ENCODE data around the gene ACBD3. TPM values are rescaled to one million over a fixed set of nuclear protein-coding genes. Genes with fewer than 3 reads are reported as not detected.
"Not testable (repeated sequence)": the region's sequence is repeated elsewhere in the genome, so short reads cannot be mapped to it uniquely, and the experiment has no call there.

ACBD3 gene
- total RNA-seq, 1 donor from 2014 or later = 58.2 TPM

DNA sequence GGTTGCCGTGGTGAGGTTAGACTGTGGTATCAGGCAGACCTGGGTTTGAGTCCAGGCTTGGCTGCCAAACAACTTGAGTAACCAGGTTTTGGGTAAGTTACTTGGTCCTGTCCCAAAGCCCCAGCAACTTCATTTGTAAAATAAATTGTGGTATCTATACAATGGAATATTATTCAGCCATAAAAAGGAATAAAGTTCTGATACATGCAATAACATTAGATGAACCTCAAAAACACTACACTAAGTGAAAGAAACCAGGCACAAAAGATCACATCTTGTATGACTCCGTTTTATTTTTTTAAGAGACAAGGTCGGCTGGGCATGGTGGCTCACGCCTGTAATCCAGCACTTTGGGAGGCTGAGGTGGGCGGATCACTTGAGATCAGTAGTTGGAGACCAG, 20.5 kb upstream of the ACBD3 start:
- Histone ChIP-seq H3K27me3 (ENCODE audit: control insufficient read depth, insufficient read depth, low read length) (no peaks in the 10 kb centered on the region), H3K4me3 (ENCODE audit: low read depth, low read length) (no peak overlapping the region), H3K36me3 (ENCODE audit: control insufficient read depth, insufficient read depth, low read length) (no peaks in the 10 kb centered on the region)
- DNase-seq (ENCODE audit: low read depth) (no peak), FAIRE-seq (no peak)
- TF ChIP-seq, protein P1, sequence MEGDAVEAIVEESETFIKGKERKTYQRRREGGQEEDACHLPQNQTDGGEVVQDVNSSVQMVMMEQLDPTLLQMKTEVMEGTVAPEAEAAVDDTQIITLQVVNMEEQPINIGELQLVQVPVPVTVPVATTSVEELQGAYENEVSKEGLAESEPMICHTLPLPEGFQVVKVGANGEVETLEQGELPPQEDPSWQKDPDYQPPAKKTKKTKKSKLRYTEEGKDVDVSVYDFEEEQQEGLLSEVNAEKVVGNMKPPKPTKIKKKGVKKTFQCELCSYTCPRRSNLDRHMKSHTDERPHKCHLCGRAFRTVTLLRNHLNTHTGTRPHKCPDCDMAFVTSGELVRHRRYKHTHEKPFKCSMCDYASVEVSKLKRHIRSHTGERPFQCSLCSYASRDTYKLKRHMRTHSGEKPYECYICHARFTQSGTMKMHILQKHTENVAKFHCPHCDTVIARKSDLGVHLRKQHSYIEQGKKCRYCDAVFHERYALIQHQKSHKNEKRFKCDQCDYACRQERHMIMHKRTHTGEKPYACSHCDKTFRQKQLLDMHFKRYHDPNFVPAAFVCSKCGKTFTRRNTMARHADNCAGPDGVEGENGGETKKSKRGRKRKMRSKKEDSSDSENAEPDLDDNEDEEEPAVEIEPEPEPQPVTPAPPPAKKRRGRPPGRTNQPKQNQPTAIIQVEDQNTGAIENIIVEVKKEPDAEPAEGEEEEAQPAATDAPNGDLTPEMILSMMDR (IDR thresholded peaks at IDR 0.05; ENCODE audit: insufficient read depth, low read length, severe bottlenecking) = no peak

DNA sequence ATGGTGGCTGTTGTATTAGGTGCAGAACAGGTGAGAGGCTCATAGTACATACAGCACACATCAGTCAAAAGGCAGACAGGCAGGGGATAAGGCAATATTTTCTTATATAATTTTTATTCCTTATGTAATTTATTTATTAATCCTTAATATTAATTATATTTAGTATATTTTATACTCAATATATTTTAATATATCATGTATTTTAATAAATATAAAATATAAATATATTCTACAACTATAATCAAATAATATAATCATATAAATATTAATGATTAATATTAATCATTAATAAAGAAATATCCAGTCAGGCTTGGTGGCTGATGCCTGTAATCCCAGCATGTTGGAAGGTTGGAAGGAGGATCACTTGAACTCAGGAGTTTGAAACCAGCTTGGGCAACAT, 17.7 kb upstream of the ACBD3 start:
- TF ChIP-seq, protein P1 (IDR thresholded peaks at IDR 0.05; ENCODE audit: insufficient read depth, low read length, severe bottlenecking) = no peak
- Histone ChIP-seq H3K27me3 (ENCODE audit: control insufficient read depth, insufficient read depth, low read length) (no peaks in the 10 kb centered on the region), H3K36me3 (ENCODE audit: control insufficient read depth, insufficient read depth, low read length) (no peaks in the 10 kb centered on the region), H3K4me3 (ENCODE audit: low read depth, low read length) (no peak overlapping the region)
- FAIRE-seq (no peak), DNase-seq (ENCODE audit: low read depth) (no peak)

DNA sequence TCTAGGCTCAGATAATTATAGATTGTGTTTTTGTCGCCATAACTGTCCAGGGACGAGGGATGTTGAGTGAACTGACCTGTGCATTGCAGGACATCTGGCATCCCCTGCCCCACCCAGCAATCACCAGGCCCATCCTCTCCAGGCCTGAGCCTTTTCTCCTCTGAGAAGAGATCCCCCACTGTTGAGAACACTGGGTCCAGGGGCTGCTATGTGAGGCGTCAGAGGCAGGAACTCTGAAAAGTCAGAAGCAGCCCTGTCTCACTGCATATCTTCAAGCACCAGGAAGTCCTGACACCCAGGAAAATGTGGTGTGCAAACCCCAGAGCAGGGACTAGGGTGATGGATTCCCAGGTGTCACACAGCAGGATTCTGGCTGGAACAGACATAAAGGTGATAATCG, 17.1 kb upstream of the ACBD3 start:
- no peak for DNase-seq (ENCODE audit: low read depth)
- no peak for FAIRE-seq

DNA sequence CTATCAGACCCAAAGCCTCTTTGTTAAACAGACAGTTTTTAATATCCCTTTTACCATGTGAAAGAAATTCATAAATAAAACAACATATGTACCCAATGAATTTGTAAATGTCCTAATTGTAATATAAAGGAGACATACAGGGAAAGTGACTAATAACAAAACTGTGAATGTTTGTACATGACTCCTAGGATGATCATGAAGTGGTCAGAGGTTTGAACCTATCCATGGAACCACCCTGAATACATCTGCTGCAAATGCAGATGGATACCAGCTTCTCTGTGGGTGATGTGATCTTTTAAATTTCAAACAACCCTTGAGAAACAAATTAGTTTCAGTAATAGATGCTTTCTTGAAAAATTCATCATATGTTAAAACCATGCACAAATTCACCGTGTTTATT, 16.7 kb upstream of the ACBD3 start:
- Histone ChIP-seq H3K36me3 (ENCODE audit: control insufficient read depth, insufficient read depth, low read length) (no peaks in the 10 kb centered on the region), H3K27me3 (ENCODE audit: control insufficient read depth, insufficient read depth, low read length) (no peaks in the 10 kb centered on the region), H3K4me3 (ENCODE audit: low read depth, low read length) (no peak overlapping the region)
- no peak for FAIRE-seq
- TF ChIP-seq, protein P1 (IDR thresholded peaks at IDR 0.05; ENCODE audit: insufficient read depth, low read length, severe bottlenecking) = no peak
- DNase-seq (ENCODE audit: low read depth) = peak; percentile 30

More for the DNA sequence above, 17.1 kb upstream of the ACBD3 start:
- Histone ChIP-seq H3K4me3 (ENCODE audit: low read depth, low read length) (no peak overlapping the region), H3K27me3 (ENCODE audit: control insufficient read depth, insufficient read depth, low read length) (no peaks in the 10 kb centered on the region), H3K36me3 (ENCODE audit: control insufficient read depth, insufficient read depth, low read length) (no peaks in the 10 kb centered on the region)
- TF ChIP-seq, protein P1 (IDR thresholded peaks at IDR 0.05; ENCODE audit: insufficient read depth, low read length, severe bottlenecking) = no peak

DNA sequence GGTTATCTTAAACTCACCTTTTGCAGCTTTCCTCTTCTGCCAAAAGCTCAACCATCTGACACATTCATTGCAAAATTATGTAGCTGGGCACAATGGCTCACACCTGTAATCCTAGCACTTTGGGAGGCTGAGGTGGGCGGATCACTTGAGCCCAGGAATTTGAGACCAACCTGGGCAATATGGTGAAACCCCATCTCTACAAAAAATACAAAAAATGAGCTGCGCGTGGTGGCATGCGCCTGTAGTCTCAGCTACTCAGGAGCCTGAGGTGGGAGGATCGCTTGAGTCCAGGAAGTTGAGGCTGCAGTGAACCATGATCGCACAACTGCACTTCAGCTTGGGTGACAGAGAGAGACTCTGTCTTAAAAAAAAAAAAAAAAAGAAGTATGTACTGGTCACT, 16.1 kb upstream of the ACBD3 start:
- not testable (repeated sequence) for H3K27me3 ChIP-seq (ENCODE audit: control insufficient read depth, insufficient read depth, low read length); FAIRE-seq; H3K4me3 ChIP-seq (ENCODE audit: low read depth, low read length); DNase-seq (ENCODE audit: low read depth); H3K36me3 ChIP-seq (ENCODE audit: control insufficient read depth, insufficient read depth, low read length)

DNA sequence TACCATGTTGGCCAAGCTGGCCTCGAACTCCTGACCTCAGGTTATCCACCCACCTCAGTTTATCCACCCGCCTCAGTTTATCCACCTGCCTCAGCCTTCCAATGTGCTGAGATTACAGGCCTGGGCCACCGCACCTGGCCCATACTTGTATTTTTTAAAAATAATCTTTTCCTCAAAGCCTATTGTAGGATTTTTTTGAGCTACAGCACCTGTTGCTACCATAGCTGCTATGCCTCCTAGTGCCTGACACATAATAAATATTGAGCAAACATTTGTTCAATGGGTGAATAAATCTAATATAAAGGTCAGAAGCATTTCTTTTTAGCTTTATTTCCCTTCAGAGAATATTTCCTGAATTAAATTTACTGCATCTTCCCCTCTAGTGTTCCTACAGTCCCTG, 15.7 kb upstream of the ACBD3 start:
- FAIRE-seq (no peak), DNase-seq (ENCODE audit: low read depth) (no peak)
- TF ChIP-seq, protein P1 (IDR thresholded peaks at IDR 0.05; ENCODE audit: insufficient read depth, low read length, severe bottlenecking) = no peak
- H3K4me3 ChIP-seq (ENCODE audit: low read depth, low read length) = no peak overlapping the region
- no peaks in the 10 kb centered on the region for H3K27me3 ChIP-seq (ENCODE audit: control insufficient read depth, insufficient read depth, low read length)
- no peaks in the 10 kb centered on the region for H3K36me3 ChIP-seq (ENCODE audit: control insufficient read depth, insufficient read depth, low read length)

All from bronchial epithelial cell (primary cell).